AG04450 (cell line): ENCODE data around the gene MBD5. TPM values are rescaled to one million over a fixed set of nuclear protein-coding genes. Genes with fewer than 3 reads are reported as not detected.

Source experiments
- CTCF ChIA-PET: fragments of 300-600, 350-600 bp; formaldehyde crosslinking; extraction: SDS; loops from one replicate; lab custom pipeline; 2022; ENCODE audit warnings: antibody characterized with exemption, inconsistent platforms; lab: Charles Lee
- POLR2A ChIA-PET: fragments of 350-600 bp; formaldehyde crosslinking; extraction: SDS; loops from one replicate; lab custom pipeline; 2021; ENCODE audit warnings: antibody characterized with exemption, inconsistent platforms; lab: Yijun Ruan, JAX
- DNase-seq: peaks from one replicate; pipeline ENCODE4 v3.0.0-alpha.2; 2011; ENCODE audit warnings: low read depth, low spot score
- H3K27ac ChIP-seq: one replicate; pipeline ENCODE4 v1.5.1; 2012; ENCODE audit warnings: low read depth, low read length, control low read depth
- H3K27me3 ChIP-seq: one replicate; pipeline ENCODE4 v1.6.0; 2012; ENCODE audit warnings: low read length; ENCODE audit not compliant: control insufficient read depth, insufficient read depth
- H3K4me3 ChIP-seq: 2 replicates; pipeline ENCODE4 v1.5.1; 2011; ENCODE audit warnings: mild to moderate bottlenecking, low read depth, low read length, control low read depth
- H3K9me3 ChIP-seq: 2 replicates; pipeline ENCODE4 v1.5.1; 2012; ENCODE audit warnings: low read length; ENCODE audit not compliant: control insufficient read depth, insufficient read depth
- CTCF ChIP-seq: IDR thresholded peaks from 2 replicates; pipeline ENCODE4 v1.5.1; 2011; ENCODE audit warnings: low read depth, low read length, control low read depth, inconsistent platforms
- polyA plus RNA-seq: library from polyadenylated mRNA; depleted of rRNA; stranded (reverse); fragments of >200 nt; gene quantifications from 2 replicates; pipeline ENCODE4 v1.2.3, GENCODE V29; 2011

MBD5 gene
- polyA plus RNA-seq, 1 experiment, result 40.4 TPM

GRCh38 chr2:148531669-148532428 is 511.0 kb downstream of the MBD5 start:
- DNase-seq, result no peak
- CTCF ChIA-PET, result interaction anchor here (1.1 kb wide), 1 partner anchor 21 kb away, joined by 3 read pairs; no protein-coding TSS in a partner anchor

GRCh38 chr2:148533004-148533403 is 512.1 kb downstream of the MBD5 start:
- Histone ChIP-seq H3K9me3 (no peaks in the 10 kb centered on the region), H3K4me3 (no peak overlapping the region), H3K27me3 (no peaks in the 10 kb centered on the region), H3K27ac (no peak overlapping the region)
- ChIA-PET CTCF (no interaction called here), POLR2A (no interaction called here)
- no peak for DNase-seq
- no peak for TF ChIP-seq CTCF

More at GRCh38 chr2:148531669-148532428, 511.0 kb downstream of the MBD5 start:
- H3K27me3 ChIP-seq, result no peaks in the 10 kb centered on the region
- H3K4me3 ChIP-seq, result no peak overlapping the region
- no peak for TF ChIP-seq CTCF
- no peak overlapping the region for H3K27ac ChIP-seq
- no peaks in the 10 kb centered on the region for H3K9me3 ChIP-seq
- POLR2A ChIA-PET, result interaction anchor here (0.6 kb wide), 1 partner anchor 511 kb away, joined by 5 read pairs; the partner anchor contains the start of genes MBD5 and ORC4

- POLR2A ChIA-PET, result no interaction called here
- no peak for TF ChIP-seq CTCF
- DNase-seq, result no peak
- Histone ChIP-seq H3K9me3 (no peaks in the 10 kb centered on the region), H3K27ac (no peak overlapping the region), H3K27me3 (no peaks in the 10 kb centered on the region), H3K4me3 (no peak overlapping the region)
- CTCF ChIA-PET, result interaction anchor here (0.6 kb wide), 1 partner anchor 697 kb away, joined by 4 read pairs; no protein-coding TSS in a partner anchor
Observed at GRCh38 chr2:148533685-148534084, 512.8 kb downstream of the MBD5 start.

GRCh38 chr2:148534416-148535204 is 513.7 kb downstream of the MBD5 start:
- TF ChIP-seq CTCF, result no peak
- Histone ChIP-seq H3K9me3 (no peaks in the 10 kb centered on the region), H3K27ac (no peak overlapping the region), H3K4me3 (no peak overlapping the region), H3K27me3 (no peaks in the 10 kb centered on the region)
- no peak for DNase-seq
- ChIA-PET POLR2A (interaction anchor here (0.7 kb wide), 1 partner anchor 537 kb away, joined by 3 read pairs; no protein-coding TSS in a partner anchor), CTCF (interaction anchor here (0.6 kb wide), 1 partner anchor 698 kb away, joined by 4 read pairs; no protein-coding TSS in a partner anchor)
